COLO668 (cell line): Measurements from ENCODE around the gene HSPG2.
A peak's percentile ranks its signal among the peaks of the same experiment; 100 is the strongest.
"Not testable (repeated sequence)": the region's sequence is repeated elsewhere in the genome, so short reads cannot be mapped to it uniquely, and the experiment has no call there.

ENCODE experiments used
- DNase-seq: peaks from one replicate; lab custom pipeline; 2025; ENCODE audit not compliant: unreplicated experiment; lab: John Stamatoyannopoulos, UW

HSPG2 gene

DNA sequence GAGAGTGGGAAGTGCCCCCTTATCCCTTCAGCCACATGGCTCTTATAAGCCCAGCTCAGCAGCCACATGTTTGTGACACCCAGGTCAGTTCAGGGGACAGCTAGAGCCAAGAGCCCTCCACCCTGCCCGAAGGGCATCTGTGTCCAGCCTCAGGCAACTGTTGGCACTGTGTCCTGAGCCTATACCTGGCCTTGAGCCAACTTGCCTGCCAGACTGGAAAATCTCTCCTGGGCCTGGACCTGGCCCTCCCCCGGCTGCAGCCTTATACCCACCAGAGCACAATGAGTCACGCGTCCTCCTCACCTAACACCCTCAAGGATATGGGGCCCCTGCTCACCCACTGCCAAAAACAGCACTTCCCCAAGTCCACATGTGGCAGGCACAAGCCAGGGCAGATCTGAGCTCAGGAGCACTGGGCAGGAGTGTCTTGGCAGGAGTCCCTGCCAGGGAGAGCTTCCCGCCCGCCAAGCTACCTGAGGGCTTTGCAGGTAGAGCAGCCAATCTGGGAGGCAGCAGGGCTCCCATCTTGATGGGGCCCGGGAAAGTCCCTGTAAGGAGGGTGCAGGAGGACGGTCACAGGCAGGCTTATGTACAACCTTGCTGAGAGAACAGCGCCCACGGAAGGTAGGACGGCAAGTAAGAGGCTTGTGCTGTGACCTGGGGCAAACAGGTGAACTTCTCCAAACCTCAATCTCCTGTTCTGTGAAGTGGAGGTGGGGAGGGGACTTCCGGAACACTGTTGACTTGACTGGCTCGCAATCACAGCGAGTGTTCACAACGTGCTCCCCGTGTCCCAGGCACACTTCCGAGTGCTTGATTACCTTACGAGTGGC, 19.8 kb upstream of the HSPG2 start:
- DNase-seq = peak; percentile 92

GRCh38 chr1:21955501-21956281, 18.6 kb upstream of the HSPG2 start:
- DNase-seq = no peak

DNA sequence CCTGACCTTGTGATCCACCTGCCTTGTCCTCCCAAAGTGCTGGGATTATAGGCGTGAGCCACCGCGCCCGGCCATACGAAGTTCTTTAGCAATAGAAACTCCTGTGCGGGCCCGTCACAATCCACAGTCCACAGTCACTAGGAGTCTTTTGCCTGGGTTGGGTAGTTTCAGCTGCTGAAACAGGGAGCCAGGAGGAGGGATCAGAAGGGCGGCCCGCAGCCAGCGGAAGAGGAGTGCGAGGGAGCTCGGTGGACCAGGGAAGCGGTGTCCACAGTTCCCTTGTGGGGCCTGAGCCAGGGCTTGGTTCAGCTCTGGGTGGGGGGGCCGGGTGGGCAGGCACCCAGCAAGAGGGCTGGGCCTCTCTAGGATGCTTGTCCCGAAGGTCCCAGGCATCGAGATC, 17.9 kb upstream of the HSPG2 start:
- no peak for DNase-seq

GRCh38 chr1:21952786-21953520, 15.8 kb upstream of the HSPG2 start:
- no peak for DNase-seq

GRCh38 chr1:21951226-21951870, 14.2 kb upstream of the HSPG2 start:
- DNase-seq = no peak

- no peak for DNase-seq
Observed at GRCh38 chr1:21950734-21951133, 13.6 kb upstream of the HSPG2 start.

- DNase-seq = peak; percentile 35
Observed at GRCh38 chr1:21946836-21947587, 9.9 kb upstream of the HSPG2 start.

DNA sequence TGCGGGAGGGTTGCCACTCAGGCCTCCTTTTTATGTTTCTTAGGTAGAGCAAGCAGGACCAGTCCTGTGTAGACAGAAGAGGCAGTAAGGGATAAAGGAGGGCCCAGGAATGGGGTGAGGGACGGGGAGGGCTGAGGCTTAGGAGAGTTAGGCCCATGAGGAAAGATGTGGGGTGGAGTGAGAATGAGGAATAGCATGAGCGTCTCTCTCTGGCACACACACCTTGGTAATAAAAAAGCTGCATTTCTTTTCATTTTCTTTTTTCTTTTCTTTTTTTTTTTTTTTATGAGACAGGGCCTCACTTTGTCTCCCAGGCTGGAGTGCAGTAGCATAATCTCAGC, 7.6 kb upstream of the HSPG2 start:
- DNase-seq = no peak

DNA sequence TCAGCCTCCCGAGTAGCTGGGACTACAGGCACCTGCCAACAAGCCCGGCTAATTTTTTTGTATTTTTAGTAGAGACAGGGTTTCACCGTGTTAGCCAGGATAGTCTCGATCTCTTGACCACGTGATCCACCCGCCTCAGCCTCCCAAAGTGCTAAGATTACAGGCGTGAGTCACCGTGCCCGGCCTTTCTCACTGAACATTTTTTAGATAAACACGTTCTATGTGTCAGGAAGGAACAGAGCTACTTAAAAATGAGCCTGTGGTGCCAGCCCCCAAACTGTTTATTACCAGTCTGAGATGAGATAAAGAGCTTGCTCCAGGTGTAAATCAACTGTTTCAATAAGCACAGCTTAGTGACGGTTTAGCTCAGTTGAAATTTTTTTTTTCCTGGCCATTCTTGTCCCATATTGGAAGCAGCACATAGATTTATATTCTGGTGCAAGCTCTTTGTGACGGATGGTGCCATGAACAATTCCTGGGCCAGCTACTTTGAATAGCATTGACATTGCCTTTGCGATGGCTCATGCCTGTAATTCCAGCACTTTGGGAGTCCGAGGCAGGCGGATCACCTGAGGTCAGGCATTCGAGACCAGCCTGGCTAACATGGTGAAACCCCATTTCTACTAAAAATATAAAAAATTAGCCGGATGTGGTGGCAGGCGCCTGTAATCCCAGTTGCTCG, 6.0 kb upstream of the HSPG2 start:
- DNase-seq = not testable (repeated sequence)

DNA sequence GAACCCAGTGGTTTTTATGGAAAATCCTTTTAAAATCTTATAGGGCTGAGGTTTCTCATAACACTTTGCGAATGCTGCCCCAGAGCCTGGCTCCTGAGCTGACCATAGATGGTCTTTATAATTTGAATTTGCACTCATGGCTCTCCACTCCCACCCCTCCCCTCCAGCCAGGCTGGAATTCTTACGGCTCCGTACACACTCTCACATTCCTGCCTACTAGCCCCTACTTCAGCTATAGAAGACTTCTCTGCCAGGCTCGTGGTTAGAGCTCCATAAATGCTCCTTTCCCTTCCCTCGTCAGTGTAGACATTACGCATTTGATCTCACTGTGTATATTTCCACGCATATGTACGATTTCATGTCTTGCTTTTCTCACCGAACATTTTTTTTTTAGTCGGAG, 5.4 kb upstream of the HSPG2 start:
- no peak for DNase-seq

DNA sequence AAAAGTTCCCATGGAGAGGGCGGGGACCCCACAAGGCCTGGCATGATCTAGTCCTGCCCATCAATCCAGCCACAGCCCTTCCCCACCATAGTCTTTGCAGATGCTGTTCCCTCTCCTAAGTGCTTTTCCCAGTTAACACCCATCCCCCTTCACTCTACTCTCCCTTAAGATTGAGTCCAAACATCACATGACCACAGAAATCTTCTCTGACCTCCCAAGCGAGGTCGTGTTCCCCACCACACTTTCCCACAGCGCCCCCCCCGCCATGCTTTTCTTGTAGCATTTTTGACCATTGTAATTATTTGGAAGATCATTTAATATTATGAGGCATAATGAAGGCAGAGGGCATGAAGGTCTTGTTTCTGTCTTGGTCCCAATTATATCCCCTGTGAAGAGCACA, 4.3 kb upstream of the HSPG2 start:
- no peak for DNase-seq

- no peak for DNase-seq
Observed at GRCh38 chr1:21940492-21940891, 3.4 kb upstream of the HSPG2 start.

GRCh38 chr1:21939650-21940374, 2.7 kb upstream of the HSPG2 start:
- DNase-seq = peak; percentile 57

DNA sequence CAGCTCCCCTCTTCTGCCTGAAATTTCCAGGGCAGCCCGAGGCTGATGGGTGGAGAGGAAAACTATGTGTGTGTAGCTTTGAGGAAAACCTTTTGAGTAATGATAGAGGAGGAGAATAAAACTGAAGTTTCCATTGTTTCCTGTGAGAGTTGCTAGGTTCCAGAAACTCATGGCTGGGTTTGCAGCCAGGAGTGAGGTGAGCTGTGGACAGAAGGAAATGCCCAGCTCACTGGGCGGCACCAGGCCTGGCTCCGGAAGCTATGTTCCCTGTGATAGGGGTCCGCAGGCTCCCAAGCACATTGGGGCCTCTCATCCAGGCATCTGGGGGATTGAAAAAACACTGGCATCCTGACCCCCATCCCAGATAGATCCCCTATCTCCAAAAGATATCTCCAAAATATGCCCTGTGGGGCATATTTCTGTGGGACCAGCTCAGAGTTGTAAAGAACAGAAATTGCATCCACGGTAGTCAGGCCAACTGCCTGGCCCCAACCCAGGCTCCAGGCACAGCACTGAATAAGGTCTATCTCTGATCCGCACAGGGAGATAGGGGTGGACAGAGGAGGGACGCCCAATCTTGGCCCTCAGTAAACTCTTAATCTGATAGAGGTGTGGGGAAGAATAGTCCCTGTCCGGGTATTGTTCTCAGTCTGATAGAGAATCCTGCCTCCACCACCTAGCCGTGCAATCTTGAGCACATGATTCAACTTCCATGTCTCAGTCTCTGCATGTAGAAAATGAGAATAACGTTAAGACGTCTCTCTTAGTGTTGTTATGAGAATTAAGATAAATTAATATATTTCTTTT, 1.8 kb upstream of the HSPG2 start:
- DNase-seq = no peak

GRCh38 chr1:21937372-21938121, 437 bp upstream of the HSPG2 start:
- peak; percentile 81 for DNase-seq

- DNase-seq = no peak
Observed at GRCh38 chr1:21936366-21937031, 611 bp downstream of the HSPG2 start.

- no peak for DNase-seq
Observed at GRCh38 chr1:21935891-21936365, 1.2 kb downstream of the HSPG2 start.
